K562 (cell line): ENCODE data around the gene FXYD1. TPM values are rescaled to one million over a fixed set of nuclear protein-coding genes. Genes with fewer than 3 reads are reported as not detected.

Experiments
- CCNT2 ChIP-seq: IDR thresholded peaks from 2 replicates; pipeline ENCODE4 v1.6.1; 2011; ENCODE audit warnings: borderline replicate concordance, low read depth, mild to moderate bottlenecking, moderate library complexity, mixed read lengths, low read length; ENCODE audit not compliant: insufficient read length; ENCODE audit errors: extremely low read depth
- CXXC5 ChIP-seq: fragments of 250-450 bp; sonication (Bioruptor Pico); IDR thresholded peaks from 2 replicates; pipeline ENCODE4 v1.8.0; 2022; ENCODE audit warnings: inconsistent platforms, mild to moderate bottlenecking, moderate library complexity
- DDX20 ChIP-seq: fragments of 450-650 bp; IDR thresholded peaks from 2 replicates; pipeline ENCODE4 v1.6.1; 2016; ENCODE audit warnings: missing genetic modification characterization, low read depth, mild to moderate bottlenecking, missing compliant biosample characterization, moderate library complexity
- DPF2 ChIP-seq: fragments of 450-650 bp; IDR thresholded peaks from 2 replicates; pipeline ENCODE4 v1.6.1; 2016
- E2F3 ChIP-seq: fragments of 250-450 bp; sonication (Bioruptor Pico); IDR thresholded peaks from 2 replicates; pipeline ENCODE4 v1.4.0; 2020; ENCODE audit warnings: mild to moderate bottlenecking
- GABPB1 ChIP-seq: sonication (generic); formaldehyde crosslinking; IDR thresholded peaks from 2 replicates; pipeline ENCODE4 v1.8.0; 2022; ENCODE audit warnings: mild to moderate bottlenecking, missing genetic modification reagents
- KDM2B ChIP-seq: fragments of 250-450 bp; sonication (Bioruptor Pico); IDR thresholded peaks from 2 replicates; pipeline ENCODE4 v1.8.0; 2021; ENCODE audit warnings: mild to moderate bottlenecking, moderate library complexity
- LEF1 ChIP-seq: fragments of 450-650 bp; IDR thresholded peaks from 2 replicates; pipeline ENCODE4 v1.6.1; 2016; ENCODE audit warnings: mild to moderate bottlenecking
- NFIC ChIP-seq: fragments of 450-650 bp; IDR thresholded peaks from 2 replicates; pipeline ENCODE4 v1.6.1; 2017; ENCODE audit warnings: mild to moderate bottlenecking, inconsistent platforms
- NR2F6 ChIP-seq: fragments of 450-650 bp; formaldehyde crosslinking; IDR thresholded peaks from 2 replicates; pipeline ENCODE4 v1.4.0; 2020; ENCODE audit warnings: mild to moderate bottlenecking
- POLR2G ChIP-seq: fragments of 200-400 bp; formaldehyde crosslinking; IDR thresholded peaks from 2 replicates; pipeline ENCODE4 v1.6.1; 2017; ENCODE audit warnings: low read depth, mild to moderate bottlenecking, antibody characterized with exemption, low read length, moderate library complexity
- SIX5 ChIP-seq, 2 experiments: IDR thresholded peaks; 2 replicates each; pipeline ENCODE4 v1.6.1; 2011; ENCODE audit warnings: low read length in 2 of 2, borderline replicate concordance in 1 of 2, low read depth in 1 of 2, mild to moderate bottlenecking in 1 of 2, moderate library complexity in 1 of 2; ENCODE audit not compliant: insufficient read depth in 1 of 2
- SLC30A9 ChIP-seq: fragments of 250-450 bp; sonication (Bioruptor Pico); IDR thresholded peaks from 2 replicates; pipeline ENCODE4 v1.8.0; 2022; ENCODE audit warnings: mild to moderate bottlenecking, moderate library complexity
- SREBF1 ChIP-seq: fragments of 150-350 bp; IDR thresholded peaks from 2 replicates; pipeline ENCODE4 v1.6.1; 2014; ENCODE audit warnings: antibody characterized with exemption, low read depth, low read length, borderline replicate concordance
- TSC22D4 ChIP-seq: fragments of 450-650 bp; IDR thresholded peaks from 2 replicates; pipeline ENCODE4 v1.6.1; 2016; ENCODE audit warnings: missing genetic modification characterization, missing biosample characterization, control low read depth
- ZC3H4 ChIP-seq: sonication (generic); formaldehyde crosslinking; IDR thresholded peaks from 2 replicates; pipeline ENCODE4 v1.9.0; 2021; ENCODE audit warnings: missing genetic modification reagents, borderline replicate concordance
- ZNF76 ChIP-seq: fragments of 250-450 bp; sonication (Bioruptor Pico); IDR thresholded peaks from 2 replicates; pipeline ENCODE4 v1.4.0; 2020; ENCODE audit warnings: mild to moderate bottlenecking, moderate library complexity, borderline replicate concordance
- ZZZ3 ChIP-seq: fragments of 450-650 bp; IDR thresholded peaks from 2 replicates; pipeline ENCODE4 v1.6.1; 2016; ENCODE audit warnings: antibody characterized with exemption, mild to moderate bottlenecking, moderate library complexity
- polyA plus RNA-seq, 8 experiments: library from polyadenylated mRNA; depleted of rRNA in 4 of 8; stranded (reverse) in 5 of 8; unstranded in 3 of 8; fragments of >200 nt; fragmentation: Nextera tagmentation in 2 of 8; fragmentation: Illumina TruSeq in 1 of 8; extraction: Ambion mirVana in 2 of 8; extraction: Trizol in 1 of 8; gene quantifications; 2 replicates each; pipeline versions ENCODE4 v1.2.1 to v1.2.3, GENCODE V29; 2011 to 2014; ENCODE audit warnings: inconsistent platforms in 1 of 8, missing spikeins in 1 of 8
- total RNA-seq, 7 experiments: library from RNA; depleted of rRNA in 6 of 7; stranded (reverse); fragments of >200 nt in 6 of 7; fragmentation: Illumina TruSeq in 2 of 7; extraction: Trizol in 2 of 7; gene quantifications; 2 replicates each; pipeline versions ENCODE4 v1.2.1 to v1.2.3, GENCODE V29; 2011 to 2021; ENCODE audit warnings: low replicate concordance in 1 of 7
- TF ChIP-seq, protein P1 (sequence below): IDR thresholded peaks from 3 replicates; pipeline ENCODE4 v1.6.1; 2011; ENCODE audit warnings: borderline replicate concordance, mild to moderate bottlenecking; ENCODE audit not compliant: insufficient read length, insufficient read depth
- TF ChIP-seq, protein P2 (sequence below): fragments of 250-450 bp; sonication (Bioruptor Pico); IDR thresholded peaks from 2 replicates; pipeline ENCODE4 v1.4.0; 2020; ENCODE audit warnings: mild to moderate bottlenecking, moderate library complexity
- TF ChIP-seq, protein P3 (sequence below): sonication (generic); formaldehyde crosslinking; IDR thresholded peaks from 2 replicates; pipeline ENCODE4 v1.8.1; 2023; ENCODE audit warnings: mild to moderate bottlenecking, missing genetic modification reagents
- TF ChIP-seq, protein P4 (sequence below), 2 experiments: fragments of 450-650 bp in 1 of 2; sonication (generic) in 1 of 2; formaldehyde crosslinking in 1 of 2; IDR thresholded peaks in 1 of 2; conservative IDR thresholded peaks in 1 of 2; 2 replicates each; pipeline versions ENCODE4 v1.6.1 to v1.8.1; 2016 to 2023; ENCODE audit warnings: mild to moderate bottlenecking in 2 of 2, moderate library complexity in 2 of 2, inconsistent platforms in 1 of 2, missing genetic modification reagents in 1 of 2

The FXYD1 gene
- total and polyA plus RNA-seq, 9 of the 15 experiments (the other 6 are each of a cell fraction or from before 2014, with no cell fraction given) = 0.40 to 3.2 (median 1.8) TPM; not detected in 3

DNA sequence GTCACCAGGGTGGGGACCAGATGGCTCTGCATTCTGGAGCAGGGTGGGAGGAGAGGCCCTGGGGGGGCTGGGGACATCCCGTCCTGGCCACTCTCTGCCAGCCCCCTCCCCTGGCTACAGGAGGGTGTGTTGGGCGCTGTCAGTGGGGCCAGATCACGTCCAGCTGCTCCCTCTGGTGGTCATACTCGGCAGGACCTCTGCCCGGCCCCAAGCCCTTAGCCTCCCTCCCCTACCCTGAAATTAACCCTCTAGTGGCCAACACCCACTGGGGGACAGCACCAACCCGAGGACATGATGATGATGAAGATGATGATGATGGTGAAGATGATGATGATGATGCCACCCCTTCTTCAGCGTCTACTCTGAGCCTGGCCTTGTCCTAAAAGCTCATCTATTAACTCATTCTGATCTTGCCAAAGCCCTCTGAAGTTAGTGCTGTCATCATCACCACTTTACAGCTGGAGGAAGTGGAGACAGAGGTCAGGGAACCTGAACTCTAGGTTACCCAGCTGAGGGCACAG is 3.2 kb upstream of the FXYD1 start (continued):
- TF ChIP-seq SIX5 (IDR thresholded peaks at IDR 0.05; ENCODE audit: borderline replicate concordance in 1 of 2, insufficient read depth in 1 of 2, low read depth in 1 of 2, low read length in 2 of 2) (no peak), TSC22D4 (tag) (0 out of 2 replicates have a peak, but pooled peaks have one; percentile 59), KDM2B (CRISPR knock-in tag) (no peak), NR2F6 (no peak), ZC3H4 (CRISPR knock-in tag) (no peak), LEF1 (0 out of 2 replicates have a peak, but pooled peaks have one; percentile 19), CXXC5 (CRISPR knock-in tag) (peak; percentile 23; the same call in 1 of the 2 replicates), ZZZ3 (0 out of 2 replicates have a peak, but pooled peaks have one; percentile 32), E2F3 (CRISPR knock-in tag) (no peak), NFIC (peak; percentile 49), ZNF76 (CRISPR knock-in tag) (no peak), POLR2G (0 out of 2 replicates have a peak, but pooled peaks have one; percentile 21), DDX20 (tag) (no peak), GABPB1 (peak; percentile 48; the same call in 1 of the 2 replicates), CCNT2 (no peak), SREBF1 (no peak), SLC30A9 (CRISPR knock-in tag) (no peak), DPF2 (peak; percentile 59)
- TF ChIP-seq, protein P1, sequence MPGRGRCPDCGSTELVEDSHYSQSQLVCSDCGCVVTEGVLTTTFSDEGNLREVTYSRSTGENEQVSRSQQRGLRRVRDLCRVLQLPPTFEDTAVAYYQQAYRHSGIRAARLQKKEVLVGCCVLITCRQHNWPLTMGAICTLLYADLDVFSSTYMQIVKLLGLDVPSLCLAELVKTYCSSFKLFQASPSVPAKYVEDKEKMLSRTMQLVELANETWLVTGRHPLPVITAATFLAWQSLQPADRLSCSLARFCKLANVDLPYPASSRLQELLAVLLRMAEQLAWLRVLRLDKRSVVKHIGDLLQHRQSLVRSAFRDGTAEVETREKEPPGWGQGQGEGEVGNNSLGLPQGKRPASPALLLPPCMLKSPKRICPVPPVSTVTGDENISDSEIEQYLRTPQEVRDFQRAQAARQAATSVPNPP = no peak
- TF ChIP-seq, protein P2, sequence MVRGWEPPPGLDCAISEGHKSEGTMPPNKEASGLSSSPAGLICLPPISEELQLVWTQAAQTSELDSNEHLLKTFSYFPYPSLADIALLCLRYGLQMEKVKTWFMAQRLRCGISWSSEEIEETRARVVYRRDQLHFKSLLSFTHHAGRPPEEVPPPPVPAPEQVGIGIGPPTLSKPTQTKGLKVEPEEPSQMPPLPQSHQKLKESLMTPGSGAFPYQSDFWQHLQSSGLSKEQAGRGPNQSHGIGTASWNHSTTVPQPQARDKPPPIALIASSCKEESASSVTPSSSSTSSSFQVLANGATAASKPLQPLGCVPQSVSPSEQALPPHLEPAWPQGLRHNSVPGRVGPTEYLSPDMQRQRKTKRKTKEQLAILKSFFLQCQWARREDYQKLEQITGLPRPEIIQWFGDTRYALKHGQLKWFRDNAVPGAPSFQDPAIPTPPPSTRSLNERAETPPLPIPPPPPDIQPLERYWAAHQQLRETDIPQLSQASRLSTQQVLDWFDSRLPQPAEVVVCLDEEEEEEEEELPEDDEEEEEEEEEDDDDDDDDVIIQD = no peak
- TF ChIP-seq, protein P3, sequence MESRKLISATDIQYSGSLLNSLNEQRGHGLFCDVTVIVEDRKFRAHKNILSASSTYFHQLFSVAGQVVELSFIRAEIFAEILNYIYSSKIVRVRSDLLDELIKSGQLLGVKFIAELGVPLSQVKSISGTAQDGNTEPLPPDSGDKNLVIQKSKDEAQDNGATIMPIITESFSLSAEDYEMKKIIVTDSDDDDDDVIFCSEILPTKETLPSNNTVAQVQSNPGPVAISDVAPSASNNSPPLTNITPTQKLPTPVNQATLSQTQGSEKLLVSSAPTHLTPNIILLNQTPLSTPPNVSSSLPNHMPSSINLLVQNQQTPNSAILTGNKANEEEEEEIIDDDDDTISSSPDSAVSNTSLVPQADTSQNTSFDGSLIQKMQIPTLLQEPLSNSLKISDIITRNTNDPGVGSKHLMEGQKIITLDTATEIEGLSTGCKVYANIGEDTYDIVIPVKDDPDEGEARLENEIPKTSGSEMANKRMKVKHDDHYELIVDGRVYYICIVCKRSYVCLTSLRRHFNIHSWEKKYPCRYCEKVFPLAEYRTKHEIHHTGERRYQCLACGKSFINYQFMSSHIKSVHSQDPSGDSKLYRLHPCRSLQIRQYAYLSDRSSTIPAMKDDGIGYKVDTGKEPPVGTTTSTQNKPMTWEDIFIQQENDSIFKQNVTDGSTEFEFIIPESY (CRISPR knock-in tag) = no peak
- TF ChIP-seq, protein P4, sequence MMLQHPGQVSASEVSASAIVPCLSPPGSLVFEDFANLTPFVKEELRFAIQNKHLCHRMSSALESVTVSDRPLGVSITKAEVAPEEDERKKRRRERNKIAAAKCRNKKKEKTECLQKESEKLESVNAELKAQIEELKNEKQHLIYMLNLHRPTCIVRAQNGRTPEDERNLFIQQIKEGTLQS (IDR thresholded peaks at IDR 0.05) = peak; percentile 56
- TF ChIP-seq, protein P4 (CRISPR knock-in tag; conservative IDR thresholded peaks at IDR 0.05) = no peak
